ENCODE results near the gene EEFSEC. TPM values are rescaled to one million over a fixed set of nuclear protein-coding genes. Genes with fewer than 3 reads are reported as not detected.

The EEFSEC gene
- total and polyA plus RNA-seq, 2 of the 8 experiments (the other 6 are each of a cell fraction or from before 2014, with no cell fraction given) = 13.1 to 19.8 TPM

DNA sequence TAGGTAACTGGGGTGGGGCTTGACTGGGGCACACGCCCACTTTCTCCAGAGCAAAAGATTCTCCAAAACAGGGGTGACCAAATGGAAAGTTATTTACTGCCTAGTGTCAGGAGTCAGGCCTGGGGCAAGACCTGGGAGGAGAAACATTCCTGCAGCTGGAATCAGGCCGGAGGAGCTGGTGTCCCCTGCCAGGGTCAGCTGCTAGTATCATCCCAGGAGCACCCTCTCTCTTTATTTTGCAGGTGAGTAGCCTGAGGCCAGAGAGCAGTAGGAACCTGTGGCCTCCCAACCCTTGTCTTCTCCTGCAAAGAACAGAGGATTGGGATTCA, 280.5 kb downstream of the EEFSEC start:
- no peak overlapping the region for H4K5ac ChIP-seq (ENCODE audit: insufficient read length, low read depth, low read length)
- DNase-seq (ENCODE audit: low read depth in 1 of 2, low spot score in 2 of 2) (no peak), FAIRE-seq (no peak)
- peak overlapping the region; percentile 94 for H3K4ac ChIP-seq (replicated peaks; ENCODE audit: insufficient read length, low read depth, low read length)
- peak overlapping the region; percentile 20; the same call in 1 of the 2 replicates for H2AK5ac ChIP-seq (ENCODE audit: low read depth, low read length)
- peak overlapping the region; percentile 99; the same call in 1 of the 2 replicates for H2BK12ac ChIP-seq (ENCODE audit: low read depth, low read length)
- no peaks in the 10 kb centered on the region for H3K36me3 ChIP-seq (ENCODE audit: control insufficient read depth in 2 of 4, insufficient read depth in 4 of 4, low read length in 3 of 4)
- H2BK5ac ChIP-seq (ENCODE audit: low read depth, low read length) = peak overlapping the region; percentile 93; the same call in 1 of the 2 replicates
- TF ChIP-seq POU5F1 (IDR thresholded peaks at IDR 0.05; ENCODE audit: low read depth, low read length) (no peak), EZH2 (IDR thresholded peaks at IDR 0.05; ENCODE audit: low read depth, low read length, severe bottlenecking) (peak; percentile 35)
- POLR2A ChIA-PET (ENCODE audit: partially characterized antibody) = interaction anchor here (1.0 to 2.5 kb wide), 4 partner anchors 12 to 86 kb away, joined by 3 to 5 read pairs (median 3); no protein-coding TSS in a partner anchor
- H3K9ac ChIP-seq (replicated peaks in 1 of 4; ENCODE audit: extremely low read depth in 1 of 4, low read depth in 3 of 4, low read length in 3 of 4) = no peak overlapping the region
- H3K23ac ChIP-seq (ENCODE audit: insufficient read length) = no peak overlapping the region
- H4K20me1 ChIP-seq (replicated peaks in 1 of 2; ENCODE audit: control insufficient read depth in 1 of 2, insufficient read depth in 2 of 2, low read length in 2 of 2) = peaks cover 2 to 6% of the 10 kb centered on the region in 2 experiments
- H2BK120ac ChIP-seq (replicated peaks; ENCODE audit: low read depth, low read length) = no peak overlapping the region
- H3K23me2 ChIP-seq (ENCODE audit: low read depth, low read length) = peaks cover 9% of the 10 kb centered on the region; the same call in 1 of the 2 replicates
- H3K56ac ChIP-seq (replicated peaks; ENCODE audit: insufficient read length, low read depth, low read length) = no peak overlapping the region
- H3K18ac ChIP-seq (ENCODE audit: extremely low read depth, low read length) = peak overlapping the region; percentile 80
- peak overlapping the region; percentile 97 for H4K91ac ChIP-seq (replicated peaks; ENCODE audit: insufficient read length, low read length)
- no peaks in the 10 kb centered on the region for H3K79me2 ChIP-seq (ENCODE audit: control insufficient read depth in 1 of 2, insufficient read depth in 2 of 2, low read length in 2 of 2)
- no peak overlapping the region for H3K27ac ChIP-seq (ENCODE audit: low read depth, low read length)
- 29% methylated on average over 2 of the region's 2 CpGs; no CpG with 5 or more reads in 1 of the 2 experiments for WGBS, 2 experiments (ENCODE audit: extremely low coverage in 1 of 2, insufficient coverage in 1 of 2, insufficient read length in 1 of 2, insufficient replicate concordance in 2 of 2, low coverage in 1 of 2, low lambda C conversion rate in 2 of 2, missing lambda C conversion rate in 1 of 2)
- no peak overlapping the region for H3K14ac ChIP-seq (ENCODE audit: insufficient read length)
- H4K8ac ChIP-seq (ENCODE audit: extremely low read depth, insufficient read depth, low read length) = no peak overlapping the region
- no peaks in the 10 kb centered on the region for H3K9me3 ChIP-seq (ENCODE audit: insufficient read depth in 2 of 2, low read depth in 1 of 2, low read length in 1 of 2)
- peak overlapping the region; percentile 99 for H2BK20ac ChIP-seq (ENCODE audit: low read length)
- H3K4me2 ChIP-seq (ENCODE audit: insufficient read depth in 1 of 2, low read depth in 2 of 2, low read length in 2 of 2) = peak overlapping the region in 1 of 2 experiments; percentile 95; a peak in 1 of 4 replicates
- H3K4me3 ChIP-seq (ENCODE audit: extremely low read depth in 1 of 4, insufficient read depth in 2 of 4, low read depth in 3 of 4, low read length in 4 of 4) = no peak overlapping the region
- H2AFZ ChIP-seq (ENCODE audit: low read length) = no peak overlapping the region
- no peaks in the 10 kb centered on the region for H3K79me1 ChIP-seq (ENCODE audit: low read depth, low read length)
- CTCF ChIA-PET (ENCODE audit: partially characterized antibody) = interaction anchor here (0.9 to 12.6 kb wide), 8 partner anchors 8 to 157 kb away, joined by 3 to 144 read pairs (median 6); partner anchors contain the start of gene DNAJB8
- H2BK15ac ChIP-seq (ENCODE audit: low read length) = no peak overlapping the region
- H3K4me1 ChIP-seq (replicated peaks in 1 of 4; ENCODE audit: control insufficient read depth in 3 of 4, insufficient read depth in 4 of 4, low read length in 3 of 4) = peaks cover 6 to 39% (median 30%) of the 10 kb centered on the region in 4 experiments
- H3K27me3 ChIP-seq (replicated peaks in 1 of 4; ENCODE audit: control insufficient read depth in 3 of 4, extremely low read depth in 1 of 4, insufficient read depth in 3 of 4, low read length in 3 of 4) = peaks cover 9 to 50% (median 43%) of the 10 kb centered on the region in 4 experiments
